ENCODE data around the gene MACROH2A1.
A peak's percentile ranks its signal among the peaks of the same experiment; 100 is the strongest.

Gene MACROH2A1

GRCh38 chr5:135398855-135399793 lies at the start of gene MACROH2A1:
TSS of gene MACROH2A1 (minus strand) at chr5:135399231. CDS start at chr5:135389093, 10,138 bp downstream.
- Histone ChIP-seq H3K4me3 (ENCODE audit: low read depth in 1 of 2, low read length in 2 of 2) (peak within 1 kb of the TSS; percentile 82 to 83), H3K4me1 (ENCODE audit: control insufficient read depth in 1 of 2, insufficient read depth in 2 of 2, low read length in 2 of 2) (peaks cover 44 to 52% of the 10 kb centered on the region in 2 donors)

GRCh38 chr5:135448071-135448739 lies 49.2 kb upstream of the MACROH2A1 start:
- H3K36me3 ChIP-seq (ENCODE audit: control insufficient read depth in 1 of 2, insufficient read depth in 2 of 2, low read length in 2 of 2) = no peaks in the 10 kb centered on the region
- H3K4me1 ChIP-seq (ENCODE audit: control insufficient read depth in 1 of 2, insufficient read depth in 2 of 2, low read length in 2 of 2) = no peaks in the 10 kb centered on the region
- no peak overlapping the region for H3K9ac ChIP-seq (ENCODE audit: low read depth in 1 of 2, low read length in 2 of 2)
- H3K9me3 ChIP-seq (ENCODE audit: control insufficient read depth in 1 of 2, low read length in 2 of 2) = no peaks in the 10 kb centered on the region
- H3K27ac ChIP-seq (ENCODE audit: low read depth, low read length) = no peak overlapping the region
- H3K27me3 ChIP-seq (ENCODE audit: control insufficient read depth in 1 of 2, insufficient read depth in 2 of 2, low read length in 2 of 2) = no peaks in the 10 kb centered on the region
- H3K4me3 ChIP-seq (ENCODE audit: low read depth in 1 of 2, low read length in 2 of 2) = no peak overlapping the region

More at GRCh38 chr5:135398855-135399793, at the start of gene MACROH2A1:
- H3K36me3 ChIP-seq (ENCODE audit: control insufficient read depth in 1 of 2, insufficient read depth in 2 of 2, low read length in 2 of 2) = peaks cover 0 to under 1% of the 10 kb centered on the region in 2 donors
- H3K27ac ChIP-seq (ENCODE audit: low read depth, low read length) = peak within 1 kb of the TSS; percentile 79
- H3K9me3 ChIP-seq (ENCODE audit: control insufficient read depth in 1 of 2, low read length in 2 of 2) = no peaks in the 10 kb centered on the region
- no peaks in the 10 kb centered on the region for H3K27me3 ChIP-seq (ENCODE audit: control insufficient read depth in 1 of 2, insufficient read depth in 2 of 2, low read length in 2 of 2)
- H3K9ac ChIP-seq (ENCODE audit: low read depth in 1 of 2, low read length in 2 of 2) = peak within 1 kb of the TSS; percentile 75 to 90

DNA sequence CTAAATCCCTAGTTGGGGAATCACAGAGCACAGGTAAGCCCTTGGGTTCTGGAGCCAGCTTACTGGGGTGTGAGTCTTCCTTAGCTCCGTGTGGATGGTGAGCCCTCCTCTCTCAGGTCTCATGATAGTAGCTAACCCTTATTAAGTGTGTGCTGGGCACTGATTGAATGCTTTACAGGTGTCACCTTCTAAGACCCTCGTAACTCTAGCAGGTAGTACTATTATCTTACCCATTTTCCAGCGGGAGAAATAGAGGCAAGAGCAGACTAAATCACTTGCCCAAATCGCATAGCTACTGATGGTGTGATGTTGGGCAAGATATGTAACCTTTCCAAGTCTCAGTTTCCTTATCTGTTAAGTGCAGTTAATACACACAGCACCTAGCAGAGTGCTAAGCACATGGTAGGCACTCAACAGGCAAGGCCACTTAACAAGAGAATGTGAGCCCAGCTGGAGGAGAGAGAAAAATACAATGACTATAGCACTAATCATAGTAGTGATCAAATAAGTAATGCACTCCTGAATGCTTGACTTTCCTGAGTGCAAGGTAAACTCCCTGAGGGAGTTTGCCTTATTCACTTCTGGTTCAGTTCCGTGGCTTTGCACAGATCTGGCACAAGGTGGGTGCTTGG lies 48.4 kb upstream of the MACROH2A1 start, which contains the start of gene DCANP1:
Gene DCANP1 (minus strand): TSS at position 51 of the 632 bp plus-strand sequence. CDS start 240 bp downstream, outside the sequence.
- Histone ChIP-seq H3K36me3 (ENCODE audit: control insufficient read depth in 1 of 2, insufficient read depth in 2 of 2, low read length in 2 of 2) (no peaks in the 10 kb centered on the region), H3K9me3 (ENCODE audit: control insufficient read depth in 1 of 2, low read length in 2 of 2) (no peaks in the 10 kb centered on the region), H3K27me3 (ENCODE audit: control insufficient read depth in 1 of 2, insufficient read depth in 2 of 2, low read length in 2 of 2) (no peaks in the 10 kb centered on the region), H3K4me3 (ENCODE audit: low read depth in 1 of 2, low read length in 2 of 2) (no peak within 1 kb of the TSS), H3K27ac (ENCODE audit: low read depth, low read length) (no peak within 1 kb of the TSS), H3K4me1 (ENCODE audit: control insufficient read depth in 1 of 2, insufficient read depth in 2 of 2, low read length in 2 of 2) (no peaks in the 10 kb centered on the region), H3K9ac (ENCODE audit: low read depth in 1 of 2, low read length in 2 of 2) (no peak within 1 kb of the TSS)

GRCh38 chr5:135446615-135447014 lies 47.6 kb upstream of the MACROH2A1 start:
- no peaks in the 10 kb centered on the region for H3K9me3 ChIP-seq (ENCODE audit: control insufficient read depth in 1 of 2, low read length in 2 of 2)
- H3K9ac ChIP-seq (ENCODE audit: low read depth in 1 of 2, low read length in 2 of 2) = no peak overlapping the region
- no peak overlapping the region for H3K27ac ChIP-seq (ENCODE audit: low read depth, low read length)
- no peaks in the 10 kb centered on the region for H3K27me3 ChIP-seq (ENCODE audit: control insufficient read depth in 1 of 2, insufficient read depth in 2 of 2, low read length in 2 of 2)
- H3K36me3 ChIP-seq (ENCODE audit: control insufficient read depth in 1 of 2, insufficient read depth in 2 of 2, low read length in 2 of 2) = no peaks in the 10 kb centered on the region
- no peaks in the 10 kb centered on the region for H3K4me1 ChIP-seq (ENCODE audit: control insufficient read depth in 1 of 2, insufficient read depth in 2 of 2, low read length in 2 of 2)
- no peak overlapping the region for H3K4me3 ChIP-seq (ENCODE audit: low read depth in 1 of 2, low read length in 2 of 2)

GRCh38 chr5:135446206-135446605 lies 47.2 kb upstream of the MACROH2A1 start:
- Histone ChIP-seq H3K4me3 (ENCODE audit: low read depth in 1 of 2, low read length in 2 of 2) (no peak overlapping the region), H3K27ac (ENCODE audit: low read depth, low read length) (no peak overlapping the region)

DNA sequence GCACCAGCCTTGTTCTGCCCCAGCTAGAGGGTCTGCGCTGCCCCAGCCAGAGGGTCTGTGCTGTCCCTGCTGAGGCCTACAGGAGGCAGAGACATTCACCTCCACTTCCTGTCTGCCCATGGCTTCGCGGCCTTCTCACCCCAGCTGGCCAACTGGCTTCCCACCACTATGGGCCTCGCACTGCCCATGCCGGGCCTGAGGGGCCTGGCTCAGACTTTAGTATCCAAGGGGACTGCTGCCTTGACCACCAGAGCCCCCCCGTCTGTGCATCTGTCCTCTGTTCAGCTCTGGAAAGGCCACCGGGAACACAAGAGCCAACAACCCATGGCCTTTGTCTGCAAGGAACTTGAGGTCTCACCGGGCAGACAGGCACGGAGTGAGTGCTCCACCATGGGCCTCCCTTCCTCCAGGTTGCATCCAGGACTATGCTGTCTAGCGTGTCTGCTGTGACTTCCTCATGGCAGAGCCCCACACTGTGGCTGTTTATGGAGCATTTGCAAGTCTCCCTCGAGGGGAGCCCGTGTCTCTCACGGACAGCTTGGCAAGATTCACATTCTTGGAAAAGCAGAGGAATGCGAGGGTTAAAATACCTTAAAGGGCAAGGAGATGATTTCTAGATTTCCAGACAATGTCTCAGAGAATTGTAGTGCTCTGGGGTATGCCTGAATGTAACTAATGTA lies 46.4 kb upstream of the MACROH2A1 start:
- H3K4me1 ChIP-seq (ENCODE audit: control insufficient read depth in 1 of 2, insufficient read depth in 2 of 2, low read length in 2 of 2) = peaks cover 0 to 3% of the 10 kb centered on the region in 2 donors
- H3K27ac ChIP-seq (ENCODE audit: low read depth, low read length) = no peak overlapping the region
- H3K4me3 ChIP-seq (ENCODE audit: low read depth in 1 of 2, low read length in 2 of 2) = no peak overlapping the region
- no peak overlapping the region for H3K9ac ChIP-seq (ENCODE audit: low read depth in 1 of 2, low read length in 2 of 2)
- no peaks in the 10 kb centered on the region for H3K36me3 ChIP-seq (ENCODE audit: control insufficient read depth in 1 of 2, insufficient read depth in 2 of 2, low read length in 2 of 2)
- H3K9me3 ChIP-seq (ENCODE audit: control insufficient read depth in 1 of 2, low read length in 2 of 2) = no peaks in the 10 kb centered on the region
- H3K27me3 ChIP-seq (ENCODE audit: control insufficient read depth in 1 of 2, insufficient read depth in 2 of 2, low read length in 2 of 2) = no peaks in the 10 kb centered on the region

More at GRCh38 chr5:135446206-135446605, 47.2 kb upstream of the MACROH2A1 start:
- Histone ChIP-seq H3K27me3 (ENCODE audit: control insufficient read depth in 1 of 2, insufficient read depth in 2 of 2, low read length in 2 of 2) (no peaks in the 10 kb centered on the region), H3K9me3 (ENCODE audit: control insufficient read depth in 1 of 2, low read length in 2 of 2) (no peaks in the 10 kb centered on the region), H3K4me1 (ENCODE audit: control insufficient read depth in 1 of 2, insufficient read depth in 2 of 2, low read length in 2 of 2) (peaks cover 0 to 1% of the 10 kb centered on the region in 2 donors), H3K9ac (ENCODE audit: low read depth in 1 of 2, low read length in 2 of 2) (no peak overlapping the region), H3K36me3 (ENCODE audit: control insufficient read depth in 1 of 2, insufficient read depth in 2 of 2, low read length in 2 of 2) (no peaks in the 10 kb centered on the region)

- Histone ChIP-seq H3K4me1 (ENCODE audit: control insufficient read depth in 1 of 2, insufficient read depth in 2 of 2, low read length in 2 of 2) (peaks cover 0 to 3% of the 10 kb centered on the region in 2 donors), H3K36me3 (ENCODE audit: control insufficient read depth in 1 of 2, insufficient read depth in 2 of 2, low read length in 2 of 2) (no peaks in the 10 kb centered on the region), H3K27me3 (ENCODE audit: control insufficient read depth in 1 of 2, insufficient read depth in 2 of 2, low read length in 2 of 2) (no peaks in the 10 kb centered on the region), H3K9me3 (ENCODE audit: control insufficient read depth in 1 of 2, low read length in 2 of 2) (no peaks in the 10 kb centered on the region), H3K27ac (ENCODE audit: low read depth, low read length) (no peak overlapping the region), H3K4me3 (ENCODE audit: low read depth in 1 of 2, low read length in 2 of 2) (no peak overlapping the region), H3K9ac (ENCODE audit: low read depth in 1 of 2, low read length in 2 of 2) (no peak overlapping the region)
Measured at GRCh38 chr5:135444881-135445280, 45.9 kb upstream of the MACROH2A1 start.

GRCh38 chr5:135444360-135444759 lies 45.3 kb upstream of the MACROH2A1 start:
- no peak overlapping the region for H3K9ac ChIP-seq (ENCODE audit: low read depth in 1 of 2, low read length in 2 of 2)
- peaks cover 0 to 3% of the 10 kb centered on the region in 2 donors for H3K4me1 ChIP-seq (ENCODE audit: control insufficient read depth in 1 of 2, insufficient read depth in 2 of 2, low read length in 2 of 2)
- H3K36me3 ChIP-seq (ENCODE audit: control insufficient read depth in 1 of 2, insufficient read depth in 2 of 2, low read length in 2 of 2) = no peaks in the 10 kb centered on the region
- H3K27me3 ChIP-seq (ENCODE audit: control insufficient read depth in 1 of 2, insufficient read depth in 2 of 2, low read length in 2 of 2) = no peaks in the 10 kb centered on the region
- H3K4me3 ChIP-seq (ENCODE audit: low read depth in 1 of 2, low read length in 2 of 2) = no peak overlapping the region
- H3K27ac ChIP-seq (ENCODE audit: low read depth, low read length) = no peak overlapping the region
- no peaks in the 10 kb centered on the region for H3K9me3 ChIP-seq (ENCODE audit: control insufficient read depth in 1 of 2, low read length in 2 of 2)

GRCh38 chr5:135443161-135443960 lies 44.3 kb upstream of the MACROH2A1 start:
- peaks cover 3 to 9% of the 10 kb centered on the region in 2 donors for H3K4me1 ChIP-seq (ENCODE audit: control insufficient read depth in 1 of 2, insufficient read depth in 2 of 2, low read length in 2 of 2)
- H3K9me3 ChIP-seq (ENCODE audit: control insufficient read depth in 1 of 2, low read length in 2 of 2) = no peaks in the 10 kb centered on the region
- no peaks in the 10 kb centered on the region for H3K36me3 ChIP-seq (ENCODE audit: control insufficient read depth in 1 of 2, insufficient read depth in 2 of 2, low read length in 2 of 2)
- no peak overlapping the region for H3K4me3 ChIP-seq (ENCODE audit: low read depth in 1 of 2, low read length in 2 of 2)
- no peaks in the 10 kb centered on the region for H3K27me3 ChIP-seq (ENCODE audit: control insufficient read depth in 1 of 2, insufficient read depth in 2 of 2, low read length in 2 of 2)
- H3K9ac ChIP-seq (ENCODE audit: low read depth in 1 of 2, low read length in 2 of 2) = no peak overlapping the region
- no peak overlapping the region for H3K27ac ChIP-seq (ENCODE audit: low read depth, low read length)

Data from duodenal mucosa (tissue), 2 donors.